ENCODE data around the gene TMEM161B.

The TMEM161B gene

DNA sequence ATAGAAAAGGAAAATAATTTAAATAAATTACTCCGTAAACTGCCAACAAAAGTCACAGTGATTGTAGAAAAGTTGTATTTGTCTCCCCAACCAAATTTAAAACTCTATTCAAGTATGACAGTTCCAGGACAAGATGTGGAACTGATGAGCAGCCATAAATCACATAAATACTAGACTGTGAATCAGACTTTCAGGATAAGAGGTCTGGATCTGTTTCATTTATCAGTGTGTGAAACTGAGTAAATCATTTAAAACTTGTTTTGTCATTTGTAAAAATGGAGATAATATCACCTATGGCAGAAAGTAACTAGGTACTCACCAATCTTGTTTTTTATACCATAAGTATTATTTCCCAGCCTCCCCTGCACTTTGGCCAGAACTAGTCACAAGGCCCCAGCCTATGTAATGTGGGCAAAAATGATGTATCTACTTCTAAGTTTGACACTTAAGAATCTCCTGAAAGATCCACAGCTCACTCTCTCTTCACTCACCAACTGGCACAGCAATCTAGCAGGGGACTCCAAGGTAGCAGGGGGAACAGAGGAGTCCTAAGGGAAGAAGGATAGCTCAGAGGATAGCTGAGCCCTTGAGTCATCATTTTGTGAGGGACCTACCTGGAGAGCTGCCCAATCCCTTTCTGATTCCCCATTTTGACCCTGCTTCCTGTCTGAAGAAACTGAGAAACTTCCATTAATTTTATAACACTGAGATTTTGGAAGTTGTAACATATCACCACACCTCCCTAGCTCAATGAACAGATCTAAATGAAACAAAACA is 31.6 kb downstream of the TMEM161B start:
- Histone ChIP-seq H3K4me2 (ENCODE audit: low read depth, low read length, poor library complexity, severe bottlenecking) (no peak overlapping the region), H2AFZ (ENCODE audit: low read length) (no peak overlapping the region), H3K27me3 (ENCODE audit: insufficient read depth, low read length, poor library complexity, severe bottlenecking) (no peaks in the 10 kb centered on the region), H3K4me3 (ENCODE audit: low read length, poor library complexity, severe bottlenecking) (no peak overlapping the region), H3K79me2 (ENCODE audit: insufficient read depth, low read length) (peaks cover 37% of the 10 kb centered on the region), H3F3A (ENCODE audit: low read depth) (no peaks in the 10 kb centered on the region), H3K36me3 (ENCODE audit: insufficient read depth, low read length) (peaks cover 60% of the 10 kb centered on the region), H3K9me2 (replicated peaks; ENCODE audit: low read depth, low read length) (no peaks in the 10 kb centered on the region), H3K9ac (ENCODE audit: low read depth, low read length, poor library complexity, severe bottlenecking) (no peak overlapping the region), H4K20me1 (ENCODE audit: insufficient read depth, low read length, poor library complexity, severe bottlenecking) (no peaks in the 10 kb centered on the region), H3K4me1 (ENCODE audit: insufficient read depth, low read length, poor library complexity, severe bottlenecking) (peaks cover 8% of the 10 kb centered on the region), H3K9me3 (ENCODE audit: insufficient read depth, low read depth, low read length) (no peaks in the 10 kb centered on the region)
- TF ChIP-seq, protein P1, sequence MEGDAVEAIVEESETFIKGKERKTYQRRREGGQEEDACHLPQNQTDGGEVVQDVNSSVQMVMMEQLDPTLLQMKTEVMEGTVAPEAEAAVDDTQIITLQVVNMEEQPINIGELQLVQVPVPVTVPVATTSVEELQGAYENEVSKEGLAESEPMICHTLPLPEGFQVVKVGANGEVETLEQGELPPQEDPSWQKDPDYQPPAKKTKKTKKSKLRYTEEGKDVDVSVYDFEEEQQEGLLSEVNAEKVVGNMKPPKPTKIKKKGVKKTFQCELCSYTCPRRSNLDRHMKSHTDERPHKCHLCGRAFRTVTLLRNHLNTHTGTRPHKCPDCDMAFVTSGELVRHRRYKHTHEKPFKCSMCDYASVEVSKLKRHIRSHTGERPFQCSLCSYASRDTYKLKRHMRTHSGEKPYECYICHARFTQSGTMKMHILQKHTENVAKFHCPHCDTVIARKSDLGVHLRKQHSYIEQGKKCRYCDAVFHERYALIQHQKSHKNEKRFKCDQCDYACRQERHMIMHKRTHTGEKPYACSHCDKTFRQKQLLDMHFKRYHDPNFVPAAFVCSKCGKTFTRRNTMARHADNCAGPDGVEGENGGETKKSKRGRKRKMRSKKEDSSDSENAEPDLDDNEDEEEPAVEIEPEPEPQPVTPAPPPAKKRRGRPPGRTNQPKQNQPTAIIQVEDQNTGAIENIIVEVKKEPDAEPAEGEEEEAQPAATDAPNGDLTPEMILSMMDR (conservative IDR thresholded peaks at IDR 0.05; ENCODE audit: low read length), result no peak
- no peak for TF ChIP-seq EZH2phosphoT487 (IDR thresholded peaks at IDR 0.05; ENCODE audit: borderline replicate concordance)

DNA sequence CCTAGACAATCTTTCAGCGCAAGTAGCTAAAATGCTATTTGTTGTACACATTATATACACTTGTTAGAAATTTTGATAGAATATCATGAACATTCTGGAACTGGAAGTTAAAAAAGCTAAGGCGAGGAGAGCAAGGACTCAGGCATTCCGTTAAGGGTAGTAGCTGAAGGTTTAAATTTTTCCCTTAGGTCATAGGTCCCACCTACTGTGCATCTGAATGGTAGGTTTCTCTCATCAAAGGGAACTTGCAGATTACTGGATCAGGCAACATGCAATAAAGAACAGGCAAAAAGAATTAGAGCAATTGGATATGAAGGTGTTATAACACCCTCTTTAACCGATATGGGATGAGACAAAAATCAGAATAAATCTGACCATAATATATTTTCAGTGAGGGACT is 32.8 kb downstream of the TMEM161B start:
- Histone ChIP-seq H3K4me3 (ENCODE audit: low read length, poor library complexity, severe bottlenecking) (no peak overlapping the region), H4K20me1 (ENCODE audit: insufficient read depth, low read length, poor library complexity, severe bottlenecking) (no peaks in the 10 kb centered on the region), H3K79me2 (ENCODE audit: insufficient read depth, low read length) (peaks cover 36% of the 10 kb centered on the region), H3K9me2 (replicated peaks; ENCODE audit: low read depth, low read length) (no peaks in the 10 kb centered on the region), H3K9ac (ENCODE audit: low read depth, low read length, poor library complexity, severe bottlenecking) (no peak overlapping the region), H3K9me3 (ENCODE audit: insufficient read depth, low read depth, low read length) (no peaks in the 10 kb centered on the region), H3K4me2 (ENCODE audit: low read depth, low read length, poor library complexity, severe bottlenecking) (no peak overlapping the region), H3K36me3 (ENCODE audit: insufficient read depth, low read length) (peaks cover 70% of the 10 kb centered on the region), H2AFZ (ENCODE audit: low read length) (no peak overlapping the region), H3K27me3 (ENCODE audit: insufficient read depth, low read length, poor library complexity, severe bottlenecking) (no peaks in the 10 kb centered on the region), H3K4me1 (ENCODE audit: insufficient read depth, low read length, poor library complexity, severe bottlenecking) (peaks cover 8% of the 10 kb centered on the region), H3F3A (ENCODE audit: low read depth) (no peaks in the 10 kb centered on the region)
- TF ChIP-seq, protein P1 (conservative IDR thresholded peaks at IDR 0.05; ENCODE audit: low read length), result no peak
- TF ChIP-seq EZH2phosphoT487 (IDR thresholded peaks at IDR 0.05; ENCODE audit: borderline replicate concordance), result no peak

DNA sequence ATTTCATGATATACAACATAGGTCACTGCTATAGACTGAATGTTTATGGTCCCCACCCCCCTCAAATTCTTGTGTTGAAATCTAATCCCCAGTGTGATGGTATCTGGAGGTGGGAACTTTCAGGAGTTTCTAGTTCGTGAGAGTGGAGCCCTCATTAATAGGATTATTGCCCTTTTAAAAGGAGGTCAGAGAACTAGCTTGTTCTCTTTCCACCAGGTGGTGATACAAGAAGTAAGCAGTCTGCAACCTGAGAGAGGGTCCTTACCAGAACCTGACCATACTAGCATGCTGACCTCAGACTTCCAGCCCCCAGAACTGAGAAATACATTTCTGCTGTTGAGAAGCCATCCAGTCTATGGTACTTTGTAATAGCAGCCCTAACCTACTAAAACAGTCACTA is 33.3 kb downstream of the TMEM161B start:
- H3F3A ChIP-seq (ENCODE audit: low read depth), result no peaks in the 10 kb centered on the region
- H3K4me2 ChIP-seq (ENCODE audit: low read depth, low read length, poor library complexity, severe bottlenecking), result no peak overlapping the region
- peaks cover 8% of the 10 kb centered on the region for H3K4me1 ChIP-seq (ENCODE audit: insufficient read depth, low read length, poor library complexity, severe bottlenecking)
- H3K79me2 ChIP-seq (ENCODE audit: insufficient read depth, low read length), result peaks cover 34% of the 10 kb centered on the region
- H3K9ac ChIP-seq (ENCODE audit: low read depth, low read length, poor library complexity, severe bottlenecking), result no peak overlapping the region
- H2AFZ ChIP-seq (ENCODE audit: low read length), result no peak overlapping the region
- H3K36me3 ChIP-seq (ENCODE audit: insufficient read depth, low read length), result peaks cover 70% of the 10 kb centered on the region
- no peaks in the 10 kb centered on the region for H3K9me3 ChIP-seq (ENCODE audit: insufficient read depth, low read depth, low read length)
- no peak overlapping the region for H3K4me3 ChIP-seq (ENCODE audit: low read length, poor library complexity, severe bottlenecking)
- H3K9me2 ChIP-seq (replicated peaks; ENCODE audit: low read depth, low read length), result no peaks in the 10 kb centered on the region
- no peaks in the 10 kb centered on the region for H3K27me3 ChIP-seq (ENCODE audit: insufficient read depth, low read length, poor library complexity, severe bottlenecking)
- H4K20me1 ChIP-seq (ENCODE audit: insufficient read depth, low read length, poor library complexity, severe bottlenecking), result no peaks in the 10 kb centered on the region
- TF ChIP-seq EZH2phosphoT487 (IDR thresholded peaks at IDR 0.05; ENCODE audit: borderline replicate concordance), result no peak
- TF ChIP-seq, protein P1 (conservative IDR thresholded peaks at IDR 0.05; ENCODE audit: low read length), result no peak
